RPMI8226 (cell line): ENCODE measurements around the gene FZR1.
"Not testable (repeated sequence)": the region's sequence is repeated elsewhere in the genome, so short reads cannot be mapped to it uniquely, and the experiment has no call there.

Experiments
- DNase-seq: peaks from one replicate; pipeline ENCODE4 v3.0.0-alpha.2; 2015

Gene FZR1

GRCh38 chr19:3549816-3550215 is 43.7 kb downstream of the FZR1 start:
- DNase-seq, result no peak

- DNase-seq, result no peak
These were observed 45.1 kb downstream of the FZR1 start for GRCh38 chr19:3550947-3551791.

- no peak for DNase-seq
These were observed 45.6 kb downstream of the FZR1 start for GRCh38 chr19:3551792-3552095.

- no peak for DNase-seq
These were observed 48.4 kb downstream of the FZR1 start for GRCh38 chr19:3554254-3555083.

- no peak for DNase-seq
These were observed 49.7 kb downstream of the FZR1 start for GRCh38 chr19:3555653-3556422.

- no peak for DNase-seq
These were observed 50.4 kb downstream of the FZR1 start for GRCh38 chr19:3556423-3556977.

GRCh38 chr19:3556978-3557460 is 50.9 kb downstream of the FZR1 start:
- peak; percentile 68 for DNase-seq

GRCh38 chr19:3557461-3558248 is 51.5 kb downstream of the FZR1 start, which contains the start of gene MFSD12:
TSS of gene MFSD12 (minus strand) at chr19:3557586. CDS start at chr19:3557403, 183 bp downstream.
- peak; percentile 97 for DNase-seq

GRCh38 chr19:3563709-3564524 is 57.8 kb downstream of the FZR1 start:
- DNase-seq, result no peak

GRCh38 chr19:3565139-3565538 is 59.0 kb downstream of the FZR1 start:
- no peak for DNase-seq

GRCh38 chr19:3570042-3570441 is 63.9 kb downstream of the FZR1 start:
- not testable (repeated sequence) for DNase-seq

- no peak for DNase-seq
These were observed 64.5 kb downstream of the FZR1 start for GRCh38 chr19:3570606-3571011.

- peak; percentile 99 for DNase-seq
These were observed 66.2 kb downstream of the FZR1 start for GRCh38 chr19:3572132-3572854.

- DNase-seq, result no peak
These were observed 66.7 kb downstream of the FZR1 start, which contains the start of gene HMG20B for GRCh38 chr19:3572855-3573161. TSS of gene HMG20B (plus strand) at chr19:3572944. CDS start at chr19:3573310, 366 bp downstream.

GRCh38 chr19:3573162-3573857 is 67.2 kb downstream of the FZR1 start:
- peak; percentile 50 for DNase-seq

- peak; percentile 95 for DNase-seq
These were observed 67.9 kb downstream of the FZR1 start for GRCh38 chr19:3573858-3574637.

GRCh38 chr19:3575260-3575741 is 69.2 kb downstream of the FZR1 start:
- peak; percentile 31 for DNase-seq

- DNase-seq, result no peak
These were observed 70.0 kb downstream of the FZR1 start for GRCh38 chr19:3575949-3576673.
